ENCODE data around the gene NRG4. TPM values are rescaled to one million over a fixed set of nuclear protein-coding genes. Genes with fewer than 3 reads are reported as not detected.

The NRG4 gene
- polyA plus RNA-seq, 1 donor from 2014 or later, result 1.4 TPM

GRCh38 chr15:76060118-76060989 is 48.1 kb upstream of the NRG4 start:
- H3K4me2 ChIP-seq (ENCODE audit: low read length), result peak overlapping the region; percentile 84
- H3K36me3 ChIP-seq (ENCODE audit: insufficient read depth, low read length), result no peaks in the 10 kb centered on the region
- H3K9ac ChIP-seq (ENCODE audit: low read length), result peak overlapping the region; percentile 80
- peaks cover 5% of the 10 kb centered on the region for H3F3A ChIP-seq (ENCODE audit: insufficient read depth, low read length, poor library complexity, severe bottlenecking)
- H3K27me3 ChIP-seq (ENCODE audit: insufficient read depth, low read depth, low read length), result no peaks in the 10 kb centered on the region
- H3K9me3 ChIP-seq (ENCODE audit: low read length), result no peaks in the 10 kb centered on the region
- no peaks in the 10 kb centered on the region for H3K79me2 ChIP-seq (replicated peaks; ENCODE audit: insufficient read depth, low read length)
- peak overlapping the region; percentile 90 for H2AFZ ChIP-seq (ENCODE audit: low read depth, low read length)
- H3K4me3 ChIP-seq (ENCODE audit: low read length), result peak overlapping the region; percentile 86
- TF ChIP-seq SMC3 (conservative IDR thresholded peaks at IDR 0.05; ENCODE audit: poor library complexity) (no peak), POLR2AphosphoS5 (IDR thresholded peaks at IDR 0.05) (no peak), TAF1 (IDR thresholded peaks at IDR 0.05; ENCODE audit: low read depth) (no peak), MXI1 (conservative IDR thresholded peaks at IDR 0.05; ENCODE audit: poor library complexity, severe bottlenecking) (no peak), CTCF (IDR thresholded peaks at IDR 0.05; ENCODE audit: poor library complexity, severe bottlenecking) (no peak), REST (IDR thresholded peaks at IDR 0.05; ENCODE audit: borderline replicate concordance) (no peak), EP300 (conservative IDR thresholded peaks at IDR 0.05; ENCODE audit: poor library complexity, severe bottlenecking) (no peak), EZH2 (IDR thresholded peaks at IDR 0.05; ENCODE audit: borderline replicate concordance, insufficient read depth, low read length, poor library complexity, severe bottlenecking) (no peak), RAD21 (conservative IDR thresholded peaks at IDR 0.05) (no peak)
- H4K20me1 ChIP-seq (ENCODE audit: insufficient read depth), result no peaks in the 10 kb centered on the region
- H3K9me2 ChIP-seq (ENCODE audit: insufficient read depth, low read length), result no peaks in the 10 kb centered on the region
- peak overlapping the region; percentile 25 for H3K27ac ChIP-seq (ENCODE audit: low read length)

DNA sequence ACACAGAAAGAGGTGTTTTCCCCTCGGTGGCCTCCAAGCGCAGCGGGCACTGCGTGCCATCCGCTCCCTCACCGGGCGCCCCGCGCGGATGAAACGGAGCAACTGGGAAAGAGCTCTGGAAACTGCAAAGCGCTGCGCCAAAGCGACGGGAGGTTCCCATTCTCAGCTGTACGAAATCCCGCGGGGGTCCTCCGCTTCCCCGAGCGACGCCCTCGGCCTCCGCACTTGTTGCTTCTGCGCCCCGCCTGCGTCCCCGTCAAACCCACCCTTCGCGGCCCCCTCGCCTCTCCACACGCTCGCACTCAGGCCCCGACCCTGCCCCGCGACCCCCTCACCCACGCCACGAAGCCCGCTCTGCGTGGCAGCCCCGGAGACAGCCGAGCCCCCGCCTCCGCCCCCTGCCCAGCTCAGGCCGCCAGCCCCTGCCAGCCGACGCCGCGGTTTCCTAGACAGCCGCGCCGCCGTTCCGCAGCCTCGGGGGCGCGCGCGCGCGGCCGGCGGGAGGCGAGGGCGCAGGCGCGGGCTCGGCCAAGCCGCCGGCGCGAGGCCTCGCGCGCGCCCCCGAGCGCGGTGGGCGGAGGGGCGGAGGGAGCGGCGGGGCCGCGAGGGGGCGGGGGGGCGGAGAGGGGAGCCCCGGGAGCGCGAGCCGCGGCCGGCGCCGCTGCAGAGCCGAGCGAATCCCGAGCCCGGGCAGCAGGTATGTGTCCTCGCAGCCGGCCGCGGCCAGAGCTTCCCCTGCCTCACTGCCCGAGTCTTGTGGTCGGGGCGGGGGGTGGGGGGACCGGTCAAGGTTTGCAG is 47.3 kb upstream of the NRG4 start, which contains the start of gene TMEM266:
Gene TMEM266, plus strand, starts transcription at position 666 of the 798 bp plus-strand sequence. CDS start 74,279 bp downstream, outside the sequence.
- H3K9ac ChIP-seq (ENCODE audit: low read length), result peak within 1 kb of the TSS; percentile 80
- H4K20me1 ChIP-seq (ENCODE audit: insufficient read depth), result no peaks in the 10 kb centered on the region
- no peaks in the 10 kb centered on the region for H3K36me3 ChIP-seq (ENCODE audit: insufficient read depth, low read length)
- H3K9me2 ChIP-seq (ENCODE audit: insufficient read depth, low read length), result no peaks in the 10 kb centered on the region
- H3K9me3 ChIP-seq (ENCODE audit: low read length), result no peaks in the 10 kb centered on the region
- peaks cover 5% of the 10 kb centered on the region for H3F3A ChIP-seq (ENCODE audit: insufficient read depth, low read length, poor library complexity, severe bottlenecking)
- TF ChIP-seq EZH2 (IDR thresholded peaks at IDR 0.05; ENCODE audit: borderline replicate concordance, insufficient read depth, low read length, poor library complexity, severe bottlenecking) (no peak), SMC3 (conservative IDR thresholded peaks at IDR 0.05; ENCODE audit: poor library complexity) (no peak), CTCF (IDR thresholded peaks at IDR 0.05; ENCODE audit: poor library complexity, severe bottlenecking) (no peak), MXI1 (conservative IDR thresholded peaks at IDR 0.05; ENCODE audit: poor library complexity, severe bottlenecking) (peak; percentile 40), RAD21 (conservative IDR thresholded peaks at IDR 0.05) (no peak), POLR2AphosphoS5 (IDR thresholded peaks at IDR 0.05) (peak; percentile 14), TAF1 (IDR thresholded peaks at IDR 0.05; ENCODE audit: low read depth) (no peak)
- no peaks in the 10 kb centered on the region for H3K79me2 ChIP-seq (replicated peaks; ENCODE audit: insufficient read depth, low read length)
- peak within 1 kb of the TSS; percentile 88 for H3K4me2 ChIP-seq (ENCODE audit: low read length)
- H3K27ac ChIP-seq (ENCODE audit: low read length), result peak within 1 kb of the TSS; percentile 25
- no peaks in the 10 kb centered on the region for H3K27me3 ChIP-seq (ENCODE audit: insufficient read depth, low read depth, low read length)
- H2AFZ ChIP-seq (ENCODE audit: low read depth, low read length), result peak within 1 kb of the TSS; percentile 90
- H3K4me3 ChIP-seq (ENCODE audit: low read length), result peak within 1 kb of the TSS; percentile 86

All from neural cell (in vitro differentiated cells).